WTC11 (cell line): ENCODE measurements around the gene SMC5.

Experiments used
- ELF4 ChIP-seq: sonication (generic); formaldehyde crosslinking; IDR thresholded peaks from 2 replicates; pipeline ENCODE4 v1.8.1; 2022; ENCODE audit warnings: low read depth, mild to moderate bottlenecking, moderate library complexity, missing genetic modification reagents
- TEAD1 ChIP-seq: sonication (generic); formaldehyde crosslinking; IDR thresholded peaks from 2 replicates; pipeline ENCODE4 v1.8.0; 2022; ENCODE audit warnings: mild to moderate bottlenecking, missing genetic modification reagents
- ZNF232 ChIP-seq: sonication (generic); formaldehyde crosslinking; IDR thresholded peaks from 2 replicates; pipeline ENCODE4 v1.8.0; 2022; ENCODE audit warnings: mild to moderate bottlenecking, missing genetic modification reagents
- ZNF396 ChIP-seq: fragments of 250-450 bp; sonication (Bioruptor Pico); IDR thresholded peaks from 2 replicates; pipeline ENCODE4 v1.8.0; 2021; ENCODE audit warnings: mild to moderate bottlenecking, moderate library complexity, borderline replicate concordance
- TF ChIP-seq, protein P1 (sequence below): fragments of 200-600 bp; IDR thresholded peaks from 2 replicates; pipeline ENCODE4 v1.8.0; 2022; ENCODE audit warnings: antibody characterized with exemption
- TF ChIP-seq, protein P2 (sequence below): sonication (generic); formaldehyde crosslinking; IDR thresholded peaks from 2 replicates; pipeline ENCODE4 v1.8.1; 2023; ENCODE audit warnings: mild to moderate bottlenecking, missing genetic modification reagents
- TF ChIP-seq, protein P3 (sequence below): sonication (generic); formaldehyde crosslinking; IDR thresholded peaks from 2 replicates; pipeline ENCODE4 v1.8.1; 2023; ENCODE audit warnings: mild to moderate bottlenecking, missing genetic modification reagents, borderline replicate concordance
- TF ChIP-seq, protein P4 (sequence below): sonication (generic); formaldehyde crosslinking; IDR thresholded peaks from 2 replicates; pipeline ENCODE4 v1.8.0; 2022; ENCODE audit warnings: mild to moderate bottlenecking, missing genetic modification reagents

DNA sequence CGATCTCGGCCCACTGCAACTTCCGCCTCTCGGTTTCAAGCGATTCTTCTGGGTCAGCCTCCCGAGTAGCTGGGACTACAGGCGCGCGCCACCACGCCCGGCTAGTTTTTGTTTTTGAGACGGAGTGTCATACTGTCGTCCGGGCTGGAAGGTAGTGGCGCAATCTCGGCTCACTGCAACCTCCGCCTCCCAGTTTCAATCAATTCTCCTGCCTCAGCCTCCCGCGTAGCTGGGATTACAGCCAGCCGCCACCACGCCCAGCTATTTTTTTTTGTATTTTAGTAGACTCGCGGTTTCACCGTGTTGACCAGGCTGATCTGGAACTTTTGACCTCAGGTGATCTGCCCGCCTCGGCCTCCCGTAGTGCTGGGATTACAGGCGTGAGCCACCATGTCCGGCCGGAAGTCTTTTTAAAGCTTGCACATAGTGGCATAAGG, 1.2 kb downstream of the SMC5 start:
- no peak for TF ChIP-seq ZNF232
- no peak for TF ChIP-seq TEAD1
- TF ChIP-seq, protein P1, sequence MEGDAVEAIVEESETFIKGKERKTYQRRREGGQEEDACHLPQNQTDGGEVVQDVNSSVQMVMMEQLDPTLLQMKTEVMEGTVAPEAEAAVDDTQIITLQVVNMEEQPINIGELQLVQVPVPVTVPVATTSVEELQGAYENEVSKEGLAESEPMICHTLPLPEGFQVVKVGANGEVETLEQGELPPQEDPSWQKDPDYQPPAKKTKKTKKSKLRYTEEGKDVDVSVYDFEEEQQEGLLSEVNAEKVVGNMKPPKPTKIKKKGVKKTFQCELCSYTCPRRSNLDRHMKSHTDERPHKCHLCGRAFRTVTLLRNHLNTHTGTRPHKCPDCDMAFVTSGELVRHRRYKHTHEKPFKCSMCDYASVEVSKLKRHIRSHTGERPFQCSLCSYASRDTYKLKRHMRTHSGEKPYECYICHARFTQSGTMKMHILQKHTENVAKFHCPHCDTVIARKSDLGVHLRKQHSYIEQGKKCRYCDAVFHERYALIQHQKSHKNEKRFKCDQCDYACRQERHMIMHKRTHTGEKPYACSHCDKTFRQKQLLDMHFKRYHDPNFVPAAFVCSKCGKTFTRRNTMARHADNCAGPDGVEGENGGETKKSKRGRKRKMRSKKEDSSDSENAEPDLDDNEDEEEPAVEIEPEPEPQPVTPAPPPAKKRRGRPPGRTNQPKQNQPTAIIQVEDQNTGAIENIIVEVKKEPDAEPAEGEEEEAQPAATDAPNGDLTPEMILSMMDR, result no peak
- TF ChIP-seq, protein P2, sequence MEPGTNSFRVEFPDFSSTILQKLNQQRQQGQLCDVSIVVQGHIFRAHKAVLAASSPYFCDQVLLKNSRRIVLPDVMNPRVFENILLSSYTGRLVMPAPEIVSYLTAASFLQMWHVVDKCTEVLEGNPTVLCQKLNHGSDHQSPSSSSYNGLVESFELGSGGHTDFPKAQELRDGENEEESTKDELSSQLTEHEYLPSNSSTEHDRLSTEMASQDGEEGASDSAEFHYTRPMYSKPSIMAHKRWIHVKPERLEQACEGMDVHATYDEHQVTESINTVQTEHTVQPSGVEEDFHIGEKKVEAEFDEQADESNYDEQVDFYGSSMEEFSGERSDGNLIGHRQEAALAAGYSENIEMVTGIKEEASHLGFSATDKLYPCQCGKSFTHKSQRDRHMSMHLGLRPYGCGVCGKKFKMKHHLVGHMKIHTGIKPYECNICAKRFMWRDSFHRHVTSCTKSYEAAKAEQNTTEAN (CRISPR knock-in tag), result no peak
- TF ChIP-seq, protein P3, sequence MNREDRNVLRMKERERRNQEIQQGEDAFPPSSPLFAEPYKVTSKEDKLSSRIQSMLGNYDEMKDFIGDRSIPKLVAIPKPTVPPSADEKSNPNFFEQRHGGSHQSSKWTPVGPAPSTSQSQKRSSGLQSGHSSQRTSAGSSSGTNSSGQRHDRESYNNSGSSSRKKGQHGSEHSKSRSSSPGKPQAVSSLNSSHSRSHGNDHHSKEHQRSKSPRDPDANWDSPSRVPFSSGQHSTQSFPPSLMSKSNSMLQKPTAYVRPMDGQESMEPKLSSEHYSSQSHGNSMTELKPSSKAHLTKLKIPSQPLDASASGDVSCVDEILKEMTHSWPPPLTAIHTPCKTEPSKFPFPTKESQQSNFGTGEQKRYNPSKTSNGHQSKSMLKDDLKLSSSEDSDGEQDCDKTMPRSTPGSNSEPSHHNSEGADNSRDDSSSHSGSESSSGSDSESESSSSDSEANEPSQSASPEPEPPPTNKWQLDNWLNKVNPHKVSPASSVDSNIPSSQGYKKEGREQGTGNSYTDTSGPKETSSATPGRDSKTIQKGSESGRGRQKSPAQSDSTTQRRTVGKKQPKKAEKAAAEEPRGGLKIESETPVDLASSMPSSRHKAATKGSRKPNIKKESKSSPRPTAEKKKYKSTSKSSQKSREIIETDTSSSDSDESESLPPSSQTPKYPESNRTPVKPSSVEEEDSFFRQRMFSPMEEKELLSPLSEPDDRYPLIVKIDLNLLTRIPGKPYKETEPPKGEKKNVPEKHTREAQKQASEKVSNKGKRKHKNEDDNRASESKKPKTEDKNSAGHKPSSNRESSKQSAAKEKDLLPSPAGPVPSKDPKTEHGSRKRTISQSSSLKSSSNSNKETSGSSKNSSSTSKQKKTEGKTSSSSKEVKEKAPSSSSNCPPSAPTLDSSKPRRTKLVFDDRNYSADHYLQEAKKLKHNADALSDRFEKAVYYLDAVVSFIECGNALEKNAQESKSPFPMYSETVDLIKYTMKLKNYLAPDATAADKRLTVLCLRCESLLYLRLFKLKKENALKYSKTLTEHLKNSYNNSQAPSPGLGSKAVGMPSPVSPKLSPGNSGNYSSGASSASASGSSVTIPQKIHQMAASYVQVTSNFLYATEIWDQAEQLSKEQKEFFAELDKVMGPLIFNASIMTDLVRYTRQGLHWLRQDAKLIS (CRISPR knock-in tag), result no peak
- TF ChIP-seq ELF4, result no peak
- TF ChIP-seq, protein P4, sequence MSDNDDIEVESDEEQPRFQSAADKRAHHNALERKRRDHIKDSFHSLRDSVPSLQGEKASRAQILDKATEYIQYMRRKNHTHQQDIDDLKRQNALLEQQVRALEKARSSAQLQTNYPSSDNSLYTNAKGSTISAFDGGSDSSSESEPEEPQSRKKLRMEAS (CRISPR knock-in tag), result no peak
- no peak for TF ChIP-seq ZNF396 (CRISPR knock-in tag)
